ENCODE measurements around the gene WNT10A. TPM values are rescaled to one million over a fixed set of nuclear protein-coding genes. Genes with fewer than 3 reads are reported as not detected.
A peak's percentile ranks its signal among the peaks of the same experiment; 100 is the strongest.

The WNT10A gene
- total RNA-seq, 1 experiment from 2014 or later = 1.5 TPM

GRCh38 chr2:218884519-218884918, 3.9 kb downstream of the WNT10A start:
- POLR2A ChIA-PET = interaction anchor here (0.8 kb wide), 1 partner anchor 8 kb away, joined by 3 read pairs; no protein-coding TSS in a partner anchor
- DNase-seq (ENCODE audit: low read depth, low spot score) (no peak), ATAC-seq (no peak)
- Histone ChIP-seq H3K27ac (ENCODE audit: low read depth, low read length) (no peak overlapping the region), H2AFZ (ENCODE audit: low read depth, low read length, poor library complexity, severe bottlenecking) (no peak overlapping the region), H3K9ac (ENCODE audit: low read length) (no peak overlapping the region), H3K9me3 (ENCODE audit: control insufficient read depth in 1 of 2, insufficient read depth in 1 of 2, low read depth in 1 of 2, low read length in 2 of 2) (no peaks in the 10 kb centered on the region), H4K20me1 (ENCODE audit: insufficient read depth) (no peaks in the 10 kb centered on the region), H3K9me2 (ENCODE audit: insufficient read depth) (no peaks in the 10 kb centered on the region), H3K27me3 (ENCODE audit: insufficient read depth, low read length) (no peaks in the 10 kb centered on the region), H3K4me3 (replicated peaks in 1 of 2; ENCODE audit: low read depth in 1 of 2, low read length in 2 of 2) (peak overlapping the region; percentile 49 to 63; a peak in 1 of 4 replicates), H3K79me2 (ENCODE audit: insufficient read depth, low read length) (no peaks in the 10 kb centered on the region), H3K4me1 (ENCODE audit: control insufficient read depth in 1 of 2, insufficient read depth in 2 of 2, low read length in 2 of 2) (peaks cover 19 to 29% of the 10 kb centered on the region in 2 experiments), H3K36me3 (ENCODE audit: control insufficient read depth in 1 of 2, insufficient read depth in 2 of 2, low read length in 2 of 2) (no peaks in the 10 kb centered on the region), H3K4me2 (ENCODE audit: low read length) (peak overlapping the region; percentile 97)
- RAD21 ChIA-PET (ENCODE audit: low non-redundant PET in 1 of 2, low total read pairs in 2 of 2, uncharacterized antibody in 2 of 2, unreplicated experiment in 2 of 2) = no interaction called here
- CTCF ChIA-PET = interaction anchor here (1.2 to 15.1 kb wide), 2 partner anchors 10 to 96 kb away, joined by 4 to 278 read pairs; no protein-coding TSS in a partner anchor
- intact Hi-C loops (cut with micrococcal nuclease) = no loop called here
- TF ChIP-seq YY1 (IDR thresholded peaks at IDR 0.05; ENCODE audit: extremely low read depth, insufficient replicate concordance, low read depth, low read length) (no peak), EZH2 (IDR thresholded peaks at IDR 0.05) (no peak), POLR2AphosphoS5 (IDR thresholded peaks at IDR 0.05; ENCODE audit: low read depth, low read length) (no peak), RAD21 (IDR thresholded peaks at IDR 0.05; ENCODE audit: low read depth) (no peak), ZNF274 (IDR thresholded peaks at IDR 0.05; ENCODE audit: low read depth, low read length) (no peak), FOSL1 (IDR thresholded peaks at IDR 0.05; ENCODE audit: low read depth) (no peak), EGR1 (IDR thresholded peaks at IDR 0.05; ENCODE audit: low read depth) (no peak), EZH2phosphoT487 (IDR thresholded peaks at IDR 0.05; ENCODE audit: borderline replicate concordance) (no peak), SP1 (IDR thresholded peaks at IDR 0.05; ENCODE audit: low read depth) (no peak), CEBPB (IDR thresholded peaks at IDR 0.05; ENCODE audit: low read depth) (no peak)
- TF ChIP-seq, protein P1, sequence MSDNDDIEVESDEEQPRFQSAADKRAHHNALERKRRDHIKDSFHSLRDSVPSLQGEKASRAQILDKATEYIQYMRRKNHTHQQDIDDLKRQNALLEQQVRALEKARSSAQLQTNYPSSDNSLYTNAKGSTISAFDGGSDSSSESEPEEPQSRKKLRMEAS (IDR thresholded peaks at IDR 0.05) = no peak
- no TSS peak for BruUV-seq (replicated peaks)
